WTC11 (cell line): ENCODE data around the gene DAB2. TPM values are rescaled to one million over a fixed set of nuclear protein-coding genes. Genes with fewer than 3 reads are reported as not detected.

Source experiments
- ATAC-seq: fragments of 200-7000 bp; cut with Tn5 transposase; 2 replicates; pipeline ENCODE4 v1.10.0; 2021; ENCODE audit warnings: mild to moderate bottlenecking, moderate library complexity
- CTCF ChIA-PET: fragments of 300-600 bp; sonication (Branson Sonifier 250); formaldehyde crosslinking; loops from one replicate; lab custom pipeline; 2021; ENCODE audit warnings: antibody characterized with exemption; lab: Charles Lee
- POLR2A ChIA-PET: fragments of 350-600 bp; sonication (Branson Sonifier 250); formaldehyde crosslinking; loops from one replicate; lab custom pipeline; 2021; ENCODE audit warnings: antibody characterized with exemption; lab: Charles Lee
- DNase-seq: peaks from one replicate; pipeline ENCODE4 v3.0.0; 2021; ENCODE audit warnings: low spot score
- H3K27ac Mint-ChIP-seq: 2 replicates; pipeline ENCODE4 v1.8.0; 2021; ENCODE audit warnings: mixed read lengths
- H3K27me3 Mint-ChIP-seq: 2 replicates; pipeline ENCODE4 v1.8.0; 2021; ENCODE audit warnings: low read depth, mild to moderate bottlenecking, moderate library complexity, mixed read lengths
- H3K36me3 Mint-ChIP-seq: 2 replicates; pipeline ENCODE4 v1.8.0; 2021; ENCODE audit warnings: mixed read lengths
- H3K4me1 Mint-ChIP-seq: 2 replicates; pipeline ENCODE4 v1.8.0; 2022; ENCODE audit warnings: mixed read lengths
- H3K4me3 Mint-ChIP-seq: 2 replicates; pipeline ENCODE4 v1.8.0; 2021; ENCODE audit warnings: mild to moderate bottlenecking, moderate library complexity, mixed read lengths
- H3K9me3 Mint-ChIP-seq: 2 replicates; pipeline ENCODE4 v1.8.0; 2021; ENCODE audit warnings: mixed read lengths
- CREB1 ChIP-seq: sonication (generic); formaldehyde crosslinking; IDR thresholded peaks from 2 replicates; pipeline ENCODE4 v1.8.0; 2023; ENCODE audit warnings: mild to moderate bottlenecking, missing genetic modification reagents
- ELF4 ChIP-seq: sonication (generic); formaldehyde crosslinking; IDR thresholded peaks from 2 replicates; pipeline ENCODE4 v1.8.1; 2022; ENCODE audit warnings: low read depth, mild to moderate bottlenecking, moderate library complexity, missing genetic modification reagents
- ESRRA ChIP-seq: sonication (generic); formaldehyde crosslinking; IDR thresholded peaks from 2 replicates; pipeline ENCODE4 v1.8.1; 2022; ENCODE audit warnings: mild to moderate bottlenecking, missing genetic modification reagents, borderline replicate concordance
- GTF2I ChIP-seq: fragments of 250-450 bp; sonication (Bioruptor Pico); conservative IDR thresholded peaks from 2 replicates; pipeline ENCODE4 v1.4.0; 2021; ENCODE audit warnings: mild to moderate bottlenecking
- MYBL2 ChIP-seq: sonication (generic); formaldehyde crosslinking; IDR thresholded peaks from 2 replicates; pipeline ENCODE4 v1.8.1; 2023; ENCODE audit warnings: mild to moderate bottlenecking, moderate library complexity, missing genetic modification reagents
- NFATC4 ChIP-seq: fragments of 250-450 bp; sonication (Bioruptor Pico); IDR thresholded peaks from 2 replicates; pipeline ENCODE4 v1.9.0; 2021; ENCODE audit warnings: mild to moderate bottlenecking
- RORB ChIP-seq: fragments of 250-450 bp; sonication (Bioruptor Pico); IDR thresholded peaks from 2 replicates; pipeline ENCODE4 v1.9.0; 2021; ENCODE audit warnings: mild to moderate bottlenecking
- SP1 ChIP-seq: sonication (generic); formaldehyde crosslinking; conservative IDR thresholded peaks from 2 replicates; pipeline ENCODE4 v1.8.1; 2022; ENCODE audit warnings: missing genetic modification reagents
- TEAD1 ChIP-seq: sonication (generic); formaldehyde crosslinking; IDR thresholded peaks from 2 replicates; pipeline ENCODE4 v1.8.0; 2022; ENCODE audit warnings: mild to moderate bottlenecking, missing genetic modification reagents
- TEAD4 ChIP-seq: sonication (generic); formaldehyde crosslinking; IDR thresholded peaks from 2 replicates; pipeline ENCODE4 v1.8.0; 2022; ENCODE audit warnings: mild to moderate bottlenecking, missing genetic modification reagents
- ZBTB21 ChIP-seq: sonication (generic); formaldehyde crosslinking; IDR thresholded peaks from 2 replicates; pipeline ENCODE4 v1.8.1; 2023; ENCODE audit warnings: mild to moderate bottlenecking, missing genetic modification reagents, borderline replicate concordance
- ZNF138 ChIP-seq: sonication (generic); formaldehyde crosslinking; conservative IDR thresholded peaks from 2 replicates; pipeline ENCODE4 v1.8.1; 2022; ENCODE audit warnings: mild to moderate bottlenecking, moderate library complexity, missing genetic modification reagents
- ZNF219 ChIP-seq: sonication (generic); formaldehyde crosslinking; IDR thresholded peaks from 2 replicates; pipeline ENCODE4 v1.8.0; 2023; ENCODE audit warnings: missing genetic modification reagents, mild to moderate bottlenecking, borderline replicate concordance
- ZNF416 ChIP-seq: fragments of 250-450 bp; sonication (Bioruptor Pico); IDR thresholded peaks from 2 replicates; pipeline ENCODE4 v1.9.0; 2021; ENCODE audit warnings: mild to moderate bottlenecking, inconsistent platforms
- total RNA-seq: library from RNA; stranded (reverse); gene quantifications from 3 replicates; pipeline ENCODE4 v1.2.3, GENCODE V29; 2021
- TF ChIP-seq, protein P1 (sequence below): sonication (generic); formaldehyde crosslinking; IDR thresholded peaks from 2 replicates; pipeline ENCODE4 v1.8.1; 2022; ENCODE audit warnings: mild to moderate bottlenecking, missing genetic modification reagents, moderate library complexity, borderline replicate concordance
- TF ChIP-seq, protein P2 (sequence below): sonication (generic); formaldehyde crosslinking; IDR thresholded peaks from 2 replicates; pipeline ENCODE4 v1.8.1; 2023; ENCODE audit warnings: mild to moderate bottlenecking, missing genetic modification reagents
- TF ChIP-seq, protein P3 (sequence below): sonication (generic); formaldehyde crosslinking; IDR thresholded peaks from 2 replicates; pipeline ENCODE4 v1.8.1; 2022; ENCODE audit warnings: low read depth, mild to moderate bottlenecking, moderate library complexity, missing genetic modification reagents, borderline replicate concordance
- TF ChIP-seq, protein P4 (sequence below): sonication (generic); formaldehyde crosslinking; IDR thresholded peaks from 2 replicates; pipeline ENCODE4 v1.8.0; 2022; ENCODE audit warnings: missing genetic modification reagents
- TF ChIP-seq, protein P5 (sequence below): sonication (generic); formaldehyde crosslinking; IDR thresholded peaks from 2 replicates; pipeline ENCODE4 v1.8.1; 2023; ENCODE audit warnings: mild to moderate bottlenecking, moderate library complexity, missing genetic modification reagents
- TF ChIP-seq, protein P6 (sequence below): sonication (generic); formaldehyde crosslinking; IDR thresholded peaks from 2 replicates; pipeline ENCODE4 v1.8.1; 2023; ENCODE audit warnings: mild to moderate bottlenecking, missing genetic modification reagents, moderate library complexity
- TF ChIP-seq, protein P7 (sequence below): sonication (generic); formaldehyde crosslinking; IDR thresholded peaks from 2 replicates; pipeline ENCODE4 v1.8.1; 2023; ENCODE audit warnings: mild to moderate bottlenecking, missing genetic modification reagents, borderline replicate concordance

Gene DAB2
- total RNA-seq, 1 experiment from 2014 or later = 7.2 TPM

DNA sequence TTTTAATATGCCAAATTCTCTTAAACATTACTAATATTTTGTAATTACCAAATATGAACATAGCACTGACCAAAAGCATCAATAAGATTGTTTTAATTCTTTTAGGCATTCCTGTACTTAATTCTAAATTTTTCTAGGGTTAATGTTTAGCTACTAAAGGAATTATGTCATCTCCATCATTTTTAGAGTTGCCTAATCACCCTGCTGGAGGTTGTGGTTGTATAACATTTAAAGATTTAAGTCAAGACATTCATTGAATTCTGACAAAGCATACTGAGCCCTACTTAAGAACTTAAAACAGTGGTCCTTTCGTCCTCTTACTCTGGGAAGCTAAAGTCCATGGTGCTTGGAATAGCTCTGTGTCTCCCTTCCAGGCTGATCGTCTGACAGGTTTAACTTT, 28.1 kb upstream of the DAB2 start:
- H3K4me3 Mint-ChIP-seq = no peak overlapping the region
- no peaks in the 10 kb centered on the region for H3K27me3 Mint-ChIP-seq
- no peak for DNase-seq
- no peaks in the 10 kb centered on the region for H3K36me3 Mint-ChIP-seq
- no peak for ATAC-seq
- TF ChIP-seq ESRRA (CRISPR knock-in tag) (no peak), GTF2I (no peak), ZNF138 (CRISPR knock-in tag) (no peak), ZBTB21 (no peak), CREB1 (no peak), TEAD1 (CRISPR knock-in tag) (no peak), MYBL2 (CRISPR knock-in tag) (no peak), ELF4 (CRISPR knock-in tag) (no peak)
- TF ChIP-seq, protein P1, sequence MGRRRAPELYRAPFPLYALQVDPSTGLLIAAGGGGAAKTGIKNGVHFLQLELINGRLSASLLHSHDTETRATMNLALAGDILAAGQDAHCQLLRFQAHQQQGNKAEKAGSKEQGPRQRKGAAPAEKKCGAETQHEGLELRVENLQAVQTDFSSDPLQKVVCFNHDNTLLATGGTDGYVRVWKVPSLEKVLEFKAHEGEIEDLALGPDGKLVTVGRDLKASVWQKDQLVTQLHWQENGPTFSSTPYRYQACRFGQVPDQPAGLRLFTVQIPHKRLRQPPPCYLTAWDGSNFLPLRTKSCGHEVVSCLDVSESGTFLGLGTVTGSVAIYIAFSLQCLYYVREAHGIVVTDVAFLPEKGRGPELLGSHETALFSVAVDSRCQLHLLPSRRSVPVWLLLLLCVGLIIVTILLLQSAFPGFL = no peak
- TF ChIP-seq, protein P2, sequence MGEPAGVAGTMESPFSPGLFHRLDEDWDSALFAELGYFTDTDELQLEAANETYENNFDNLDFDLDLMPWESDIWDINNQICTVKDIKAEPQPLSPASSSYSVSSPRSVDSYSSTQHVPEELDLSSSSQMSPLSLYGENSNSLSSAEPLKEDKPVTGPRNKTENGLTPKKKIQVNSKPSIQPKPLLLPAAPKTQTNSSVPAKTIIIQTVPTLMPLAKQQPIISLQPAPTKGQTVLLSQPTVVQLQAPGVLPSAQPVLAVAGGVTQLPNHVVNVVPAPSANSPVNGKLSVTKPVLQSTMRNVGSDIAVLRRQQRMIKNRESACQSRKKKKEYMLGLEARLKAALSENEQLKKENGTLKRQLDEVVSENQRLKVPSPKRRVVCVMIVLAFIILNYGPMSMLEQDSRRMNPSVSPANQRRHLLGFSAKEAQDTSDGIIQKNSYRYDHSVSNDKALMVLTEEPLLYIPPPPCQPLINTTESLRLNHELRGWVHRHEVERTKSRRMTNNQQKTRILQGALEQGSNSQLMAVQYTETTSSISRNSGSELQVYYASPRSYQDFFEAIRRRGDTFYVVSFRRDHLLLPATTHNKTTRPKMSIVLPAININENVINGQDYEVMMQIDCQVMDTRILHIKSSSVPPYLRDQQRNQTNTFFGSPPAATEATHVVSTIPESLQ (CRISPR knock-in tag) = no peak
- TF ChIP-seq, protein P3, sequence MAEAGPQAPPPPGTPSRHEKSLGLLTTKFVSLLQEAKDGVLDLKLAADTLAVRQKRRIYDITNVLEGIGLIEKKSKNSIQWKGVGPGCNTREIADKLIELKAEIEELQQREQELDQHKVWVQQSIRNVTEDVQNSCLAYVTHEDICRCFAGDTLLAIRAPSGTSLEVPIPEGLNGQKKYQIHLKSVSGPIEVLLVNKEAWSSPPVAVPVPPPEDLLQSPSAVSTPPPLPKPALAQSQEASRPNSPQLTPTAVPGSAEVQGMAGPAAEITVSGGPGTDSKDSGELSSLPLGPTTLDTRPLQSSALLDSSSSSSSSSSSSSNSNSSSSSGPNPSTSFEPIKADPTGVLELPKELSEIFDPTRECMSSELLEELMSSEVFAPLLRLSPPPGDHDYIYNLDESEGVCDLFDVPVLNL (CRISPR knock-in tag) = no peak
- TF ChIP-seq, protein P4, sequence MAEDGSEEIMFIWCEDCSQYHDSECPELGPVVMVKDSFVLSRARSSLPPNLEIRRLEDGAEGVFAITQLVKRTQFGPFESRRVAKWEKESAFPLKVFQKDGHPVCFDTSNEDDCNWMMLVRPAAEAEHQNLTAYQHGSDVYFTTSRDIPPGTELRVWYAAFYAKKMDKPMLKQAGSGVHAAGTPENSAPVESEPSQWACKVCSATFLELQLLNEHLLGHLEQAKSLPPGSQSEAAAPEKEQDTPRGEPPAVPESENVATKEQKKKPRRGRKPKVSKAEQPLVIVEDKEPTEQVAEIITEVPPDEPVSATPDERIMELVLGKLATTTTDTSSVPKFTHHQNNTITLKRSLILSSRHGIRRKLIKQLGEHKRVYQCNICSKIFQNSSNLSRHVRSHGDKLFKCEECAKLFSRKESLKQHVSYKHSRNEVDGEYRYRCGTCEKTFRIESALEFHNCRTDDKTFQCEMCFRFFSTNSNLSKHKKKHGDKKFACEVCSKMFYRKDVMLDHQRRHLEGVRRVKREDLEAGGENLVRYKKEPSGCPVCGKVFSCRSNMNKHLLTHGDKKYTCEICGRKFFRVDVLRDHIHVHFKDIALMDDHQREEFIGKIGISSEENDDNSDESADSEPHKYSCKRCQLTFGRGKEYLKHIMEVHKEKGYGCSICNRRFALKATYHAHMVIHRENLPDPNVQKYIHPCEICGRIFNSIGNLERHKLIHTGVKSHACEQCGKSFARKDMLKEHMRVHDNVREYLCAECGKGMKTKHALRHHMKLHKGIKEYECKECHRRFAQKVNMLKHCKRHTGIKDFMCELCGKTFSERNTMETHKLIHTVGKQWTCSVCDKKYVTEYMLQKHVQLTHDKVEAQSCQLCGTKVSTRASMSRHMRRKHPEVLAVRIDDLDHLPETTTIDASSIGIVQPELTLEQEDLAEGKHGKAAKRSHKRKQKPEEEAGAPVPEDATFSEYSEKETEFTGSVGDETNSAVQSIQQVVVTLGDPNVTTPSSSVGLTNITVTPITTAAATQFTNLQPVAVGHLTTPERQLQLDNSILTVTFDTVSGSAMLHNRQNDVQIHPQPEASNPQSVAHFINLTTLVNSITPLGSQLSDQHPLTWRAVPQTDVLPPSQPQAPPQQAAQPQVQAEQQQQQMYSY (CRISPR knock-in tag) = no peak
- TF ChIP-seq, protein P5, sequence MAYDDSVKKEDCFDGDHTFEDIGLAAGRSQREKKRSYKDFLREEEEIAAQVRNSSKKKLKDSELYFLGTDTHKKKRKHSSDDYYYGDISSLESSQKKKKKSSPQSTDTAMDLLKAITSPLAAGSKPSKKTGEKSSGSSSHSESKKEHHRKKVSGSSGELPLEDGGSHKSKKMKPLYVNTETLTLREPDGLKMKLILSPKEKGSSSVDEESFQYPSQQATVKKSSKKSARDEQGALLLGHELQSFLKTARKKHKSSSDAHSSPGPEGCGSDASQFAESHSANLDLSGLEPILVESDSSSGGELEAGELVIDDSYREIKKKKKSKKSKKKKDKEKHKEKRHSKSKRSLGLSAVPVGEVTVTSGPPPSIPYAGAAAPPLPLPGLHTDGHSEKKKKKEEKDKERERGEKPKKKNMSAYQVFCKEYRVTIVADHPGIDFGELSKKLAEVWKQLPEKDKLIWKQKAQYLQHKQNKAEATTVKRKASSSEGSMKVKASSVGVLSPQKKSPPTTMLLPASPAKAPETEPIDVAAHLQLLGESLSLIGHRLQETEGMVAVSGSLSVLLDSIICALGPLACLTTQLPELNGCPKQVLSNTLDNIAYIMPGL = no peak
- ChIA-PET POLR2A (no interaction called here), CTCF (no interaction called here)
- peaks cover 10% of the 10 kb centered on the region for H3K4me1 Mint-ChIP-seq
- no peaks in the 10 kb centered on the region for H3K9me3 Mint-ChIP-seq
- H3K27ac Mint-ChIP-seq = no peak overlapping the region

DNA sequence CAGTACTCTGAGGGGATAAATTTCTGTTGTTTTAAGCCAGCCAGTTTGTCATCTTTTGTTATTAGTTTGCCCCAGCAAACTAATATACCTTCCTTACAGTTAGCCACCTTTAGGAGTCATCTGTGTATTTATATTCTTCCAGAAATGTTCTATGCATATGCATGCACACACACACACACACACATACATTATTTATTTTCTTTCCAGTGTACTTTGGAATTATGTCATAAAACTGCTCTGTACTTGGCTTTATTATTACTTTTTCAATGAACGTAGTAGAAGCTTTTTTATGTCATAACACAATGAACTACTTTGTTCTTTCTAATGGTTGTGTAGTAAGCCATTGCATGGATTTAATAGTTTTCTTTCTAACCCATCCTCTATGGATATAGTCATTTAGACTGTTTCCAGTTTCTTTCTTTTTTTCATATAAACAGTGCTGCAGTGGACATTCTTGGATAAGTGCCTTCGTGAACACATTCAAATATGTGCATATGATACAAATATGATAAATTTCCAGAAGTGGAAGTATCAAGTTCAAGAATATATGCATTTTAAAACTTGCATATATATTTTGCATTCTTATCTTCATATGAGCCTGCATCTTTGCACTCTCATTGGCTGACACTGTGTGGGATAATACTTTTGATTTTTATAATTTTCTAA, 26.6 kb upstream of the DAB2 start:
- Mint-ChIP-seq H3K27ac (no peak overlapping the region), H3K4me1 (peaks cover 10% of the 10 kb centered on the region), H3K9me3 (no peaks in the 10 kb centered on the region), H3K4me3 (no peak overlapping the region), H3K27me3 (no peaks in the 10 kb centered on the region), H3K36me3 (no peaks in the 10 kb centered on the region)
- ChIA-PET POLR2A (interaction anchor here (0.7 kb wide), 1 partner anchor 27 kb away, joined by 3 read pairs; the partner anchor contains the start of gene DAB2), CTCF (no interaction called here)
- ATAC-seq (no peak), DNase-seq (no peak)
- TF ChIP-seq, protein P6, sequence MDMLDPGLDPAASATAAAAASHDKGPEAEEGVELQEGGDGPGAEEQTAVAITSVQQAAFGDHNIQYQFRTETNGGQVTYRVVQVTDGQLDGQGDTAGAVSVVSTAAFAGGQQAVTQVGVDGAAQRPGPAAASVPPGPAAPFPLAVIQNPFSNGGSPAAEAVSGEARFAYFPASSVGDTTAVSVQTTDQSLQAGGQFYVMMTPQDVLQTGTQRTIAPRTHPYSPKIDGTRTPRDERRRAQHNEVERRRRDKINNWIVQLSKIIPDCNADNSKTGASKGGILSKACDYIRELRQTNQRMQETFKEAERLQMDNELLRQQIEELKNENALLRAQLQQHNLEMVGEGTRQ = no peak
- no peak for TF ChIP-seq ZNF416 (CRISPR knock-in tag)
- no peak for TF ChIP-seq ZNF219 (CRISPR knock-in tag)
- no peak for TF ChIP-seq ZNF138 (CRISPR knock-in tag)
- no peak for TF ChIP-seq TEAD4
- TF ChIP-seq RORB = no peak
- TF ChIP-seq NFATC4 = no peak
- TF ChIP-seq SP1 (CRISPR knock-in tag) = no peak
- TF ChIP-seq, protein P7, sequence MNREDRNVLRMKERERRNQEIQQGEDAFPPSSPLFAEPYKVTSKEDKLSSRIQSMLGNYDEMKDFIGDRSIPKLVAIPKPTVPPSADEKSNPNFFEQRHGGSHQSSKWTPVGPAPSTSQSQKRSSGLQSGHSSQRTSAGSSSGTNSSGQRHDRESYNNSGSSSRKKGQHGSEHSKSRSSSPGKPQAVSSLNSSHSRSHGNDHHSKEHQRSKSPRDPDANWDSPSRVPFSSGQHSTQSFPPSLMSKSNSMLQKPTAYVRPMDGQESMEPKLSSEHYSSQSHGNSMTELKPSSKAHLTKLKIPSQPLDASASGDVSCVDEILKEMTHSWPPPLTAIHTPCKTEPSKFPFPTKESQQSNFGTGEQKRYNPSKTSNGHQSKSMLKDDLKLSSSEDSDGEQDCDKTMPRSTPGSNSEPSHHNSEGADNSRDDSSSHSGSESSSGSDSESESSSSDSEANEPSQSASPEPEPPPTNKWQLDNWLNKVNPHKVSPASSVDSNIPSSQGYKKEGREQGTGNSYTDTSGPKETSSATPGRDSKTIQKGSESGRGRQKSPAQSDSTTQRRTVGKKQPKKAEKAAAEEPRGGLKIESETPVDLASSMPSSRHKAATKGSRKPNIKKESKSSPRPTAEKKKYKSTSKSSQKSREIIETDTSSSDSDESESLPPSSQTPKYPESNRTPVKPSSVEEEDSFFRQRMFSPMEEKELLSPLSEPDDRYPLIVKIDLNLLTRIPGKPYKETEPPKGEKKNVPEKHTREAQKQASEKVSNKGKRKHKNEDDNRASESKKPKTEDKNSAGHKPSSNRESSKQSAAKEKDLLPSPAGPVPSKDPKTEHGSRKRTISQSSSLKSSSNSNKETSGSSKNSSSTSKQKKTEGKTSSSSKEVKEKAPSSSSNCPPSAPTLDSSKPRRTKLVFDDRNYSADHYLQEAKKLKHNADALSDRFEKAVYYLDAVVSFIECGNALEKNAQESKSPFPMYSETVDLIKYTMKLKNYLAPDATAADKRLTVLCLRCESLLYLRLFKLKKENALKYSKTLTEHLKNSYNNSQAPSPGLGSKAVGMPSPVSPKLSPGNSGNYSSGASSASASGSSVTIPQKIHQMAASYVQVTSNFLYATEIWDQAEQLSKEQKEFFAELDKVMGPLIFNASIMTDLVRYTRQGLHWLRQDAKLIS (CRISPR knock-in tag) = no peak
